GM19463 (cell line): ENCODE measurements around the gene RNF11.
A peak's percentile ranks its signal among the peaks of the same experiment; 100 is the strongest.

Source experiments
- ATAC-seq: cut with Tn5 transposase; IDR thresholded peaks from one replicate; pipeline ENCODE4 v1.9.1; 2021; ENCODE audit warnings: mild to moderate bottlenecking, moderate library complexity; ENCODE audit not compliant: unreplicated experiment

Gene RNF11

DNA sequence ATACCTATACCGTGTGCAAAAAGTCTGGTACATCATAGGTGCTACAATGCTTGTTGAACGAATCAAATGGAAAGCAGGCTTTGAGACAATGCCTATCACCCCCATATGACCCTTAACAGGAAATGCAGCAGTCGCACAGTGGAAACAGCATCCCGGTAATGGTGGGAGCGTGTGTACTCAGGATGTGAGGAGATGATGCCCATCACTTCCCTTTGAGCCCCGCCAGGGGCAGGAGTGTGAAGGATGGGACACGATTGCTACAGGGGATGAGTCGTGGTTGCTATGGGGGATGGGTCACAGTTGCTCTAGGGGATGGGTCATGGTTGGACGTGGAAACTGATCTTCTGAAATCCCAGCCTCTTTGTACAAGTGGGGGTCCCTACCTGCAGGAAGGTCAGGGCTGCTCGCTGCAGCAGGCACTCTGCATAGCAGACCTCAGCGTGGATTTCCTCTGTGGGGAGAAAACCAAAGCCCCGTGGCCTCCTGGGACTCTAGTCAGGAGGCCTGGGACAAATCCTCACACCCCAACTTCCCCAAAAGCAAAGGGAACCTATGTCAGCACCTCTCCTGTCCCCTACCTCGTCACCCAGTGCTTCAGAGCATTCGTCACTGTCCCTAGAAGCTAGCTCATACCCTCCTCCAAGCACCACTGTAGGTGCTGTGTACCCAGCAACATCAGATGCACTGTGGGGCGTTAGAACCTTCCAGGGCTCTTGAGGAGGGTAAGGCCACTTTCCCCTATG, 75.0 kb downstream of the RNF11 start:
- ATAC-seq, result no peak

DNA sequence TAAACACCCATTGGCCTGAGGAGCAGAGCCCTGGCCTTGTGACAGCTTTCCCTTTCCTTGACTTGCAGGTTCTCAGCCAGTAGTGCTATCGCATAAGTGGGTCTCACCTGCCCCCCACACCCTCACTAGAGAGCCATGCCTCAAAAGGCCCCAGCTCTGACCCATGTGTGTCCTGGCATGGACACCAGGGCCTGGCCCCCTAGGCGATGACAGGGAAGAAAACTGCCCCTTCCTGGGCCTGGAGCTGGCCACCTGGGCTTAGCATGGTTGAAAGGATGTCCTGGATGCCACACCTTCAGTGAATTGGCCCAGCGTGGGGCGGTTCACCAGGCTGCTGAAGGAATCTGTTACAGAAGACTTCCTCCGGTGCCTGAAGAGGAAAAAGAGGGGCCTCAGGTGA, 75.8 kb downstream of the RNF11 start:
- ATAC-seq, result no peak

DNA sequence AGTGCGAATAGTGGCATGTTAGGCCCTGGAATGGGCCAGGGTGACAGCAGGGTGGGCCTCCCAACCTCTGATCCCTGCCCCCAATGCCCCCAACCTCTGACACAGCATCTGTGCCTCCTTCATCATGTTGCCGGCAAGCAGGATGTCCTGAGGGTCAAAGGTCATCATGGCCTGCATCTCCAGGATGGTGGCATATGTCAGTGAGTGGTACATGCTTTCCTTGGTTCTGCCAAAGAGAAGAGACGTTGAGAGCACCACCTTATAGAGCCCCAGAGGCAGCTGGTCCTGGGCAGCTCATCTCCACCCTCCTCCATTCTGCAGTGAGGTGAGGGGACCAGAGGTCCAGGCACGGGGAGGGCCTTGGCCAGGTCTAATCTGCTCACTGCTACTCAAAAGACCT, 76.6 kb downstream of the RNF11 start:
- no peak for ATAC-seq

DNA sequence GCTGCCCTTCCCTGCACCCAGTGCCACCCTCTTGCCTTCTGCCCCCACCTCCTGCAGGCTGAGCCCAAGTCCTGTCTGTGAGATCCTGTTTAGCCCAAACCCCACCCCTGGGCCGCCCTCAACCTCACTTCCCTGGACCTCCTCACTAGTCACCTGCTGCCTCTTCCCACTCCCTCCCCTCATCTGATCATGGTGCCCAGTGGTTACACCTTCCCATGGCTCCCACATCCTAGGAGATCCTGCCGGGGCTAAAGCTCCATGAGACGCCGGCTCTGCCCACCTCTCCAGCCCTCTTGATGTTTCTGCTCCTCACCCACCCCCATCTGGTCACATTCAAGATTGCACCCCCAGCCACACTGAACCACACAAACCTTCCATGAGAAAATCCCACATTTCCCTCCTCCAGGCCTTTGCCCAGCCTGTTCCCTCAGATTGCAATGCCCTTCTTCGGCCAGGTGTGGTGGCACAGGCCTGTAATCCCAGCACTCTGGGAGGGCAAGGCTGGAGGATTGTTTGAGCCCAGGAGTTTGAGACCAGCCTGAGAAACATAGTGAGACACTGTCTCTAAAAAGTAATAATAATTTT, 77.3 kb downstream of the RNF11 start:
- ATAC-seq, result no peak

DNA sequence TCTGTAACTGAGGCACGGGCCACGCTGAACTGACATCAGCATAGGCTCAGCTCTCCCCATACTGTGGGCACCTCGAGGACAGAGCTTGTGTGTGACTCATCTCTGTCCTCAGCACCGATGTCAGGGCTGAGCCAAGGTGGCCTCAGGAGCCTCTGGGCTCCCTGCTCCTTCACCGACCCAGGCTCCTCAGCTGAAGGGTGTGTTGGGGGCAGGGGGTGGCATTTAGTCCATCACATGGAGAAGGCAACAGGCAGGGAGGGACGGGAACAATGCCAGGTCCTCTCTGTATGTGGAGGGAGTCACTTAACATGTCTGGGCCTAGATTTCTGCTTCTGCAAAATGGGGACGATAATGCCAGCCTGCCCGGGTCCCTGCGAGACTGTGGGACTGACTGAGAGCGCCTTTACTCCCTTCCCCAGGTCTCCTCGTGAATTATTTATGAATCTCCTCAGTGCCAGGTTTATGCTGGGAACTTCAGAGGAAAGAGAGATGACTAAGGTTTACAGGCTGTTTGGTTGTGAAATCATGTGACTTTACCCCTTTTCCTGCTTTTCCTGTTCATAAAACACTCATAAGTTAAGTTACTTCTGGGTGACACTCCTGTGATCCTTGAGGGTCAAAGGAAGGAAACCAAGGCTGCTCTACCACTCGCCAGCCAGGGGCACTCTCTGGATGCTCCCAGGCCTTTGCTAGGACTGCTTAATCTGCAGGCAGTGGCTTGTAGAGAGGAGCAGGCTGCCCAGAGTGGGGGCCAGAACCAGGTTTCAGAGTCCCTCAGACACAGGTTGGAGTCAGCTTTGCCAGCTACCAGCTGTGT, 78.1 kb downstream of the RNF11 start:
- peak; percentile 58 for ATAC-seq

DNA sequence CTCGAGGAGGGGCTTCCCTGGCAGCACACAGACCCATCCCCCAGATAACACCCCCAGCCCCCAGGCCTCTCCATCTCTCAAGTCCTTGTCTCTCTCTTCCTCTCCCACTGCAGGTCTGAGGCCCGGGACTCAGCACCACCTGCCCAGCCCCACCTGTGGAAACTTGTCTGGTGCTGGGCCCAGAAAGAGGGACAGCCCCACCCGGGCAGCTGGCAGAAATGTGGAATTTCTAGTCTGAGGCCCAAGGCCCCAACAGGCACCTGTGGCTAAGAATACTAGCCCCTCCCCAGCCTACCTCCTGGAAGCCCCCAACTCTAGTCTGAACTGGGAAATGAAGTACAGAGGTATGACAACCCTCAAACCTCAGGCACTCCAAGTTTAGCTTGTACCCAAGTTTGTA, 78.9 kb downstream of the RNF11 start:
- ATAC-seq, result no peak

DNA sequence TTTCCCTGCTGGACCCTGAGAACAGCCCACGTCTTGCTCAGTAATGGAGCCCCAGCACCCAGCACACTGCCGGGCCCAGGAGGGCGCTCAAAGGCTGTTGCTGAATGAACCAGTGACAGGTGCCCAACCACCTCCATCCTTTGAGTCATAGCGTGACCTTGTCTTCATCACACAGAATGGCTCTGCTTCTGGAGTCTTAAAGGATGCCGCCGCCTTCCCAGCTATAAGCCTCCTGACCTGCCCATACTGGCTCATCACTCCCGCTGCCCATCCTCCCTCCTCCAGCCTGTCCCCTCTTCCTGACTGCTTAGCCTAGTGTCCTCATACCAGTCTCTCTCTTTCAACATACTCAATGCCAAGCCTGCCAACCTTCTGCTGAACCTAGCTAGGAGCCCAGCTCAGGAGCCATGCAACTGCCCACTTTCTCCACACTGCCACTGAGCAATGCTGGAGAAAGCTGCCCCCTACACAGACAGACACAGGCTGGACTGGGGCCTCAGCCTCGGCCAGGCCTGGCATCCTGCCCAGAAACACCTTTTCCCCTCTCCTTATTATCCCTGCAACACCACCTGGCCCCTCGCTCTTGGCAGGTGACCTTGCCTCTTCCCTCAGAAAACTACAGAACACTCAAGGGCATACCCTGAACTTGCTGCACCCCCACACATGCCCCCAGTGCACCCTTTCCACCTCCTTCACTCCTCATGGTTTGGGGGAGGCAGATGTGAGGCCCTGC, 80.2 kb downstream of the RNF11 start:
- no peak for ATAC-seq

DNA sequence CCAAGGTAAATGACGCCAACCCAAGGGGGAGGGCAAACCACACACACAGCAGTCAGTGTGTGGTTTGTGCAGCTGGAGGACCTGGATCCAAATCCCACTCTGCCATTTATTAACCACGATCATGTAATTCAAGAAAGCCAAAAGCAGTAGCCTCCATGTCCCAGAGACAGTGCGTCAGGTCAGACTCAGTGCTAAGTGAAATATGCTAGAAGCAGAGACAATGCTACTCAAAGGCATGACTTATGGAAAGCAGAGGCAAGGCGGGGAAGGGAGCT, 80.7 kb downstream of the RNF11 start:
- ATAC-seq, result no peak

DNA sequence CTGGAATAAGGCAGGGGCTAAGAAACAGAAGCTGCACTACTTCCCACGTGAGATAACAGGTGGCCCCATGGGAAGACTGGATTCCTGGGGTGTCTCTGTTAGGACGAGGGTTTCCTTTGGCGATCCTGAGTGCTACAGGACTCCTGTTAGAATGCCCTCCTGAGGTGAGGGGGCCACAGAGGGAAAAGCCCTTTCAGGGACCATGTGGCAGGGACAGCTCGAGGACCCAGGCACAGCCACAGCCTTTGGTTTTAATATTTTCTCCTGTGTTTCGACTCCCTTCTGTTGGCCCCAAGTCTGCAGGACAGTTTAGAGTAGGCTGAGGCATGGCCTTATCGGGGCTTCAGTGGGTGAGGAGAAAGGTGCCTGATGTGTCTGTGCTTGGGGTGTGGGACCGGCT, 81.7 kb downstream of the RNF11 start:
- no peak for ATAC-seq

DNA sequence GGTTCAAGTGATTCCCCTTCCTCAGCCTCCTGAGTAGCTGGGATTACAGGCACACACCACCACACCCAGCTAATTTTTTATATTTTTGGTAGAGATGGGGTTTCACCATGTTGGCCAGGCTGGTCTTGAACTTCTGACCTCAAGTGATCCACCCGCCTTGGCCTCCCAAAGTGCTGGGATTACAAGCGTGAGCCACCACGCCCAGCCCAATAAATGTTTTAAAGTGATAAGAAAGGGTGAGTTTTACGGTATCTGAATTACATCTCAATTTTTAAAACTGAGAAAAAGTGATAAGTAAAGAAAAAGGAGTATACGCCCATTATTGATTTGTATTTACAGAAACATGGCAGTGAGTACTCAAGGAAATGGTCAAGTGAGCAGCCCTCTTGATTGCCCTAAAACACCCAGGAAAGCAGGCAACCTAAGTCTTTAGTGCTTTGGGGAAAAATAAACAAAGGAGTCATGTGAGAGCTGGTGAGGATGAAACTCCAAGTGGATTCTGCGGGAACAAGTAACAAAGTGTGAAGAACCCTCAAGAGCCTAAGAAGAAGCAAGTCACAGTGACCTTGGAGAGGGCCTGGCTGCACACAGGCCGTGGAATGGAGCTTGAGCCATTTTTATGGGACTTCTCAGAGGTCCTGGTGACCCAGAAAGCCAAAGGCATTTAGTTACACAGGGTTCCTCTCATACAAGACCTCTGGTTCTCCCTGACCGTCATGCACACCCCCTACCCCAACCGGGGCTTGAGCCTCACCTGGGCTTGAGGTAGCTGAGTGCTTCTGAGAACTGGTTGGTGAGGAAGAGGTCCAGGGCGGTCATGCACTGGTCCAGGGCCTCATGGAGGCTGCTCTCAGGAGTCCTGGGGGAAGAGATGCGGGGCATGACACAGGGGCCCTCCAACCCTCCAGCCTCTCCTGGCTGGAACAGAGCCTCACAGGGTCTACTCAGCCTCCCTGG, 85.2 kb downstream of the RNF11 start:
- ATAC-seq, result no peak

DNA sequence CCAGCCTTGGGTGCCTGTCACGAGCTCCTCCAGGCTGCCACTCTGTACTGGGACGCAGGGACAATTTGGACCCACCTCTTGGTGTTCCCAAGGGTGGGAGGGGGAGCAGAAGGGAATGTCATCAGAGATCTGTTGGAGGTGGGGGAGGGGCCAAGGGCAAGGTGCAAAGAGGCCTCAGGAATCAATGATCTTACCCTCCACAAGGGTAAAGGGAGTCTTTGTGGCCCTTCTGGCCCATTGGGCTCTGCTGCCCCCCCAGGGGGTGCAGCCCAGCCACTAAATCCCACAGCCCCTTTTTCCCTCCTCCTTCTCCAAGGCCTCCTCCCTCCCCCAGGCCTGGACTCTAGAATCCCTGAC, 85.8 kb downstream of the RNF11 start:
- no peak for ATAC-seq

DNA sequence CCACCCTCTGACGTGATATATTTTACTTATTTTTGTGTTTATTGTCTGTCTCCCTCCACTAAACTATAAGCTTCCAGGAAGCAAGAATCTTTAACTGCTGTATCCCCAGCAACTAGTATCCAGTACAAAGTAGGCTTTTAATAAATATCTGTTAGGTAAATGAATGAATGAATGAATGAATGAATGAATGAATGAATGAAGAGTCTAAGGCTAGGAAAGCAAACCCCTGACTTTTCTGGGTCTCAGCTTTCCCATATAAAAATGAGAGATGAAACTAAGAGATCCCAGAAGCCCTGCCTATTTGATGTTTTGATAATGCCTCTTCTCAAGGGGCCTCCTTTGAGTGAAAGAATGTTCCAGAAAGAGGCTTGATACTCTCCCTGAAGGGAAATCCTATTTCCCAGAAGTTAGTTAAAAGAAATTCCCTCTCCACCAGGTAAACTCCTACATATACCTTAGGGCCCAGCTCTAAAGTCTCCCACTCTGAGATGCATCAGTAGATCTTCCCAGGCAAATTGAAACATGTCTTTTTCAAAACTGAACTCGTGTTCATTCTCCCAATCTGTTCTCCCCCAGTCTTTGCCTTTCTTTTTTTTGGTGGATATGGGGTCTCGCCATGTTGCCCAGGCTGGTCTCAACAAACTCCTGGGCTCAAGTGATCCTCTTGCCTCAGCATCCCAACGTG, 86.5 kb downstream of the RNF11 start:
- ATAC-seq, result no peak
